Measurements from ENCODE around the gene RTKN2. TPM values are rescaled to one million over a fixed set of nuclear protein-coding genes. Genes with fewer than 3 reads are reported as not detected.

Gene RTKN2
- total and polyA plus RNA-seq, 2 donors (not counting 1 experiment from before 2014, with no cell fraction given) = 0.07 to 0.22 TPM

DNA sequence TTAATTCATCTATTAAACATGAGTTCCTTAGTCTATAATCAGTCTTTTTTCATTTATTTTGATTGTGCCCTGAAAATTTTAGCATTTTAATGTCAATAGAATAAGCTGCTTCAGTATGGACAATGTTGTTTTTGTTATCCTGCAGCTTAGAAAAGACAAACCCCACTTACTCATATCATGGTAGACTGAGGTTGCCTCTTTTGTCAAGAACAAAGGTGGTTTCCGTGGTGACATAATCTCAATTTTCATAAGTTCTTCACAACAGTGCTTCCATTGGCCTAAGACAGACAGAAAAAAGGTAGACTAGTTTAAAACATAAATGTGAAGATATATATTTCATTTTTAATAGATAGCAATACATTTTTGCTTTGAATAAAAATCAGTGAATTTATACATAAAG is 69.1 kb downstream of the RTKN2 start:
- peaks cover 4 to 5% of the 10 kb centered on the region in 2 donors for H3K4me1 ChIP-seq (ENCODE audit: control insufficient read depth in 2 of 2, insufficient read depth in 2 of 2, low read length in 2 of 2)
- no peak overlapping the region for H3K27ac Mint-ChIP-seq
- H4K20me1 ChIP-seq (ENCODE audit: control insufficient read depth, insufficient read depth, low read length, poor library complexity, severe bottlenecking) = no peaks in the 10 kb centered on the region
- no peak overlapping the region for H3K4me3 Mint-ChIP-seq
- no peaks in the 10 kb centered on the region for H3K79me2 ChIP-seq (ENCODE audit: control insufficient read depth, insufficient read depth, low read length)
- H2AFZ ChIP-seq (ENCODE audit: insufficient read depth, low read depth, low read length, poor library complexity, severe bottlenecking) = no peak overlapping the region
- intact Hi-C loops (cut with micrococcal nuclease) = no loop called here
- DNase-seq = no peak
- no peak overlapping the region for H3K4me2 ChIP-seq (replicated peaks; ENCODE audit: low read depth, low read length, poor library complexity, severe bottlenecking)
- no peaks in the 10 kb centered on the region for H3K27me3 Mint-ChIP-seq
- H3K9me3 Mint-ChIP-seq (ENCODE audit: insufficient read depth) = no peaks in the 10 kb centered on the region
- H3K9me3 ChIP-seq (ENCODE audit: control extremely low read depth in 1 of 3, control insufficient read depth in 2 of 3, insufficient read depth in 1 of 3, low read length in 2 of 3) = no peaks in the 10 kb centered on the region
- H3K4me3 ChIP-seq (ENCODE audit: control extremely low read depth in 1 of 5, extremely low read depth in 1 of 5, insufficient read depth in 1 of 5, low read depth in 2 of 5, low read length in 4 of 5) = no peak overlapping the region
- H3K4me1 Mint-ChIP-seq = peaks cover 17% of the 10 kb centered on the region
- no peak for ATAC-seq (ENCODE audit: low read depth)
- H3K9ac ChIP-seq (ENCODE audit: low read length) = no peak overlapping the region
- TF ChIP-seq EZH2 (IDR thresholded peaks at IDR 0.05; ENCODE audit: borderline replicate concordance, insufficient read depth, low read depth, low read length, poor library complexity, severe bottlenecking) = no peak
- TF ChIP-seq, protein P1, sequence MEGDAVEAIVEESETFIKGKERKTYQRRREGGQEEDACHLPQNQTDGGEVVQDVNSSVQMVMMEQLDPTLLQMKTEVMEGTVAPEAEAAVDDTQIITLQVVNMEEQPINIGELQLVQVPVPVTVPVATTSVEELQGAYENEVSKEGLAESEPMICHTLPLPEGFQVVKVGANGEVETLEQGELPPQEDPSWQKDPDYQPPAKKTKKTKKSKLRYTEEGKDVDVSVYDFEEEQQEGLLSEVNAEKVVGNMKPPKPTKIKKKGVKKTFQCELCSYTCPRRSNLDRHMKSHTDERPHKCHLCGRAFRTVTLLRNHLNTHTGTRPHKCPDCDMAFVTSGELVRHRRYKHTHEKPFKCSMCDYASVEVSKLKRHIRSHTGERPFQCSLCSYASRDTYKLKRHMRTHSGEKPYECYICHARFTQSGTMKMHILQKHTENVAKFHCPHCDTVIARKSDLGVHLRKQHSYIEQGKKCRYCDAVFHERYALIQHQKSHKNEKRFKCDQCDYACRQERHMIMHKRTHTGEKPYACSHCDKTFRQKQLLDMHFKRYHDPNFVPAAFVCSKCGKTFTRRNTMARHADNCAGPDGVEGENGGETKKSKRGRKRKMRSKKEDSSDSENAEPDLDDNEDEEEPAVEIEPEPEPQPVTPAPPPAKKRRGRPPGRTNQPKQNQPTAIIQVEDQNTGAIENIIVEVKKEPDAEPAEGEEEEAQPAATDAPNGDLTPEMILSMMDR (IDR thresholded peaks at IDR 0.05) = no peak
- ChIA-PET CTCF (interaction anchor here (1.6 kb wide), 1 partner anchor 161 kb away, joined by 3 read pairs; no protein-coding TSS in a partner anchor), POLR2A (no interaction called here)
- H3K36me3 ChIP-seq (replicated peaks in 1 of 2; ENCODE audit: control extremely low read depth in 1 of 2, control insufficient read depth in 1 of 2, extremely low read depth in 1 of 2, insufficient read depth in 2 of 2, low read length in 1 of 2) = no peaks in the 10 kb centered on the region
- no CpG with 5 or more reads among the region's 1 CpG for WGBS (ENCODE audit: insufficient coverage)
- H3K27me3 ChIP-seq (replicated peaks in 1 of 4; ENCODE audit: control extremely low read depth in 1 of 4, control insufficient read depth in 3 of 4, insufficient read depth in 4 of 4, low read length in 3 of 4) = no peaks in the 10 kb centered on the region
- H3K27ac ChIP-seq (ENCODE audit: low read length in 2 of 2) = no peak overlapping the region

DNA sequence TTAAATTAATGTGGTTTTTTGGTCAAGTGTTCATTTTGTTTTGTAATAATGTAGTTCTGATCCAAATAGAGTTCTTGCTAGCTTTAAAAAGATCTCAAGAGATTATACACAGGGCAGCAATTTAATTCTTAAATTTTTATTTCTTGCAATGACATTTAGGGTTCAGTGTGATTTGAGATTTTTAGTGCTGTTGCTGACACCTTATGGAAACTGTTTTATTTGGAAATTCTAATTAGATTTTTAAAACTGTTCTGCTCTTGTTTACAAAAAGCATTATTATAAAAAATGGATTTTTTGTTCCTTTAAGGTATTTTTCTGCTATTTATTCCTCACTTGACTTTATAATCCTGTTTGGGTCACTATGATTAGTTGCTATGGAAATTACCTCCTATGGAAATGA is 72.1 kb downstream of the RTKN2 start:
- H3K4me1 Mint-ChIP-seq = peaks cover 13% of the 10 kb centered on the region
- TF ChIP-seq, protein P1 (IDR thresholded peaks at IDR 0.05) = no peak
- TF ChIP-seq EZH2 (IDR thresholded peaks at IDR 0.05; ENCODE audit: borderline replicate concordance, insufficient read depth, low read depth, low read length, poor library complexity, severe bottlenecking) = no peak
- Histone ChIP-seq H3K36me3 (replicated peaks in 1 of 2; ENCODE audit: control extremely low read depth in 1 of 2, control insufficient read depth in 1 of 2, extremely low read depth in 1 of 2, insufficient read depth in 2 of 2, low read length in 1 of 2) (no peaks in the 10 kb centered on the region), H4K20me1 (ENCODE audit: control insufficient read depth, insufficient read depth, low read length, poor library complexity, severe bottlenecking) (no peaks in the 10 kb centered on the region), H3K27ac (ENCODE audit: low read length in 2 of 2) (no peak overlapping the region), H2AFZ (ENCODE audit: insufficient read depth, low read depth, low read length, poor library complexity, severe bottlenecking) (no peak overlapping the region), H3K27me3 (replicated peaks in 1 of 4; ENCODE audit: control extremely low read depth in 1 of 4, control insufficient read depth in 3 of 4, insufficient read depth in 4 of 4, low read length in 3 of 4) (no peaks in the 10 kb centered on the region), H3K9me3 (ENCODE audit: control extremely low read depth in 1 of 3, control insufficient read depth in 2 of 3, insufficient read depth in 1 of 3, low read length in 2 of 3) (no peaks in the 10 kb centered on the region), H3K4me3 (ENCODE audit: control extremely low read depth in 1 of 5, extremely low read depth in 1 of 5, insufficient read depth in 1 of 5, low read depth in 2 of 5, low read length in 4 of 5) (no peak overlapping the region), H3K79me2 (ENCODE audit: control insufficient read depth, insufficient read depth, low read length) (no peaks in the 10 kb centered on the region), H3K4me2 (replicated peaks; ENCODE audit: low read depth, low read length, poor library complexity, severe bottlenecking) (no peak overlapping the region), H3K9ac (ENCODE audit: low read length) (no peak overlapping the region), H3K4me1 (ENCODE audit: control insufficient read depth in 2 of 2, insufficient read depth in 2 of 2, low read length in 2 of 2) (peaks cover 4 to 5% of the 10 kb centered on the region in 2 donors)
- no peaks in the 10 kb centered on the region for H3K27me3 Mint-ChIP-seq
- no peak overlapping the region for H3K4me3 Mint-ChIP-seq
- ATAC-seq (ENCODE audit: low read depth) (no peak), DNase-seq (no peak)
- POLR2A ChIA-PET = no interaction called here
- no peak overlapping the region for H3K27ac Mint-ChIP-seq
- CTCF ChIA-PET = no interaction called here
- H3K9me3 Mint-ChIP-seq (ENCODE audit: insufficient read depth) = no peaks in the 10 kb centered on the region
- intact Hi-C loops (cut with micrococcal nuclease) = no loop called here
